Measurements from ENCODE around the gene ZBTB47. TPM values are rescaled to one million over a fixed set of nuclear protein-coding genes. Genes with fewer than 3 reads are reported as not detected.
A peak's percentile ranks its signal among the peaks of the same experiment; 100 is the strongest.

The ZBTB47 gene
- total RNA-seq, 1 donor from 2014 or later = 26.7 TPM

- Mint-ChIP-seq H3K9me3 (ENCODE audit: unreplicated experiment) (no peaks in the 10 kb centered on the region), H3K27ac (ENCODE audit: unreplicated experiment) (no peak overlapping the region), H3K27me3 (ENCODE audit: unreplicated experiment) (peaks cover 29% of the 10 kb centered on the region), H3K4me3 (ENCODE audit: unreplicated experiment) (no peak overlapping the region), H3K36me3 (ENCODE audit: unreplicated experiment) (no peaks in the 10 kb centered on the region), H3K4me1 (ENCODE audit: unreplicated experiment) (no peaks in the 10 kb centered on the region)
- peak; percentile 77 for DNase-seq (ENCODE audit: extremely low spot score, unreplicated experiment)
- TF ChIP-seq CTCF (IDR thresholded peaks at IDR 0.05) = no peak
These were observed 59.3 kb downstream of the ZBTB47 start for GRCh38 chr3:42712688-42713372.

- Mint-ChIP-seq H3K9me3 (ENCODE audit: unreplicated experiment) (no peaks in the 10 kb centered on the region), H3K4me1 (ENCODE audit: unreplicated experiment) (no peaks in the 10 kb centered on the region), H3K27ac (ENCODE audit: unreplicated experiment) (no peak overlapping the region), H3K4me3 (ENCODE audit: unreplicated experiment) (no peak overlapping the region), H3K36me3 (ENCODE audit: unreplicated experiment) (no peaks in the 10 kb centered on the region), H3K27me3 (ENCODE audit: unreplicated experiment) (peaks cover 36% of the 10 kb centered on the region)
- no peak for TF ChIP-seq CTCF (IDR thresholded peaks at IDR 0.05)
- peak; percentile 5 for DNase-seq (ENCODE audit: extremely low spot score, unreplicated experiment)
These were observed 60.2 kb downstream of the ZBTB47 start for GRCh38 chr3:42713747-42714146.

- Mint-ChIP-seq H3K27me3 (ENCODE audit: unreplicated experiment) (peaks cover 42% of the 10 kb centered on the region), H3K9me3 (ENCODE audit: unreplicated experiment) (no peaks in the 10 kb centered on the region), H3K27ac (ENCODE audit: unreplicated experiment) (no peak overlapping the region), H3K4me3 (ENCODE audit: unreplicated experiment) (no peak overlapping the region), H3K36me3 (ENCODE audit: unreplicated experiment) (no peaks in the 10 kb centered on the region), H3K4me1 (ENCODE audit: unreplicated experiment) (no peaks in the 10 kb centered on the region)
- no peak for DNase-seq (ENCODE audit: extremely low spot score, unreplicated experiment)
- TF ChIP-seq CTCF (IDR thresholded peaks at IDR 0.05) = no peak
These were observed 60.8 kb downstream of the ZBTB47 start for GRCh38 chr3:42714171-42714852.

Other genes starting within 250 kb of the ZBTB47 start
- not detected in 2 replicates for gene LYZL4, start 243.1 kb upstream of the ZBTB47 start, total RNA-seq
- 8.9 and 9.2 TPM in 2 replicates for gene VIPR1, start 151.1 kb upstream of the ZBTB47 start, total RNA-seq
- gene SEC22C, start 71.7 kb upstream of the ZBTB47 start, total RNA-seq = 56.2 and 58.4 TPM in 2 replicates
- 16.5 and 17.2 TPM in 2 replicates for gene SS18L2, start 62.8 kb upstream of the ZBTB47 start, total RNA-seq
- gene NKTR, start 53.0 kb upstream of the ZBTB47 start, total RNA-seq = 65.4 and 73.7 TPM in 2 replicates
- gene KLHL40, start 31.8 kb downstream of the ZBTB47 start, total RNA-seq = not detected in 2 replicates
- not detected in 2 replicates for gene HHATL, start 49.1 kb downstream of the ZBTB47 start, total RNA-seq
- gene CCDC13, start 119.6 kb downstream of the ZBTB47 start, total RNA-seq = 0.30 TPM in 1 of 2 replicates, not detected in the other
- gene HIGD1A, start 150.8 kb downstream of the ZBTB47 start, total RNA-seq = 63.8 and 66.1 TPM in 2 replicates
- 0.19 and 0.24 TPM in 2 replicates for gene ACKR2, start 155.7 kb downstream of the ZBTB47 start, total RNA-seq
- not detected in 2 replicates for gene CYP8B1, start 222.2 kb downstream of the ZBTB47 start, total RNA-seq

All from osteocyte (in vitro differentiated cells).